HG03520 (cell line): ENCODE measurements around the gene ST6GALNAC3.
"Not testable (repeated sequence)": the region's sequence is repeated elsewhere in the genome, so short reads cannot be mapped to it uniquely, and the experiment has no call there.

ENCODE experiments used
- ATAC-seq: cut with Tn5 transposase; IDR thresholded peaks from one replicate; pipeline ENCODE4 v1.9.1; 2021; ENCODE audit warnings: mild to moderate bottlenecking, moderate library complexity; ENCODE audit not compliant: unreplicated experiment

ST6GALNAC3 gene

GRCh38 chr1:76105372-76105771 lies 30.8 kb downstream of the ST6GALNAC3 start:
- no peak for ATAC-seq

DNA sequence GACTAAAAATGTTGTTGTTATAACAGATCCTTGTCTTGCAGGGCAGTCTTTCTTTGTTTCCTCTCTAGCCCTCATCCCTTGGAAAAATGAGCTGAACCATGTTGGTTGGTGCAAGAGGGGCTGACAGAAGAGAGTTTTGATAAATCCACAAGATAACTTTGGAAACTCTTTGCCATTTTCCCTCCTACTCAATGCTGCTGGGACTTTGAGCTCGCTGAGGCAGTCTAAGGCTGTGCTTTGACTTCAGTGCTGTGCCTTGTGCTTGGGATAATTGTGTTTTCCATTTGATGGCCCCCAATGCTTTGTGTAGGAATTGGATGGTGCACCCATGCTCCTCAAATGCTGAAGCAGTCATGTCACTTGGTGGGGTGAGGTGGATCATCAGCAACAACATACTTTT lies 31.7 kb downstream of the ST6GALNAC3 start:
- ATAC-seq = no peak

DNA sequence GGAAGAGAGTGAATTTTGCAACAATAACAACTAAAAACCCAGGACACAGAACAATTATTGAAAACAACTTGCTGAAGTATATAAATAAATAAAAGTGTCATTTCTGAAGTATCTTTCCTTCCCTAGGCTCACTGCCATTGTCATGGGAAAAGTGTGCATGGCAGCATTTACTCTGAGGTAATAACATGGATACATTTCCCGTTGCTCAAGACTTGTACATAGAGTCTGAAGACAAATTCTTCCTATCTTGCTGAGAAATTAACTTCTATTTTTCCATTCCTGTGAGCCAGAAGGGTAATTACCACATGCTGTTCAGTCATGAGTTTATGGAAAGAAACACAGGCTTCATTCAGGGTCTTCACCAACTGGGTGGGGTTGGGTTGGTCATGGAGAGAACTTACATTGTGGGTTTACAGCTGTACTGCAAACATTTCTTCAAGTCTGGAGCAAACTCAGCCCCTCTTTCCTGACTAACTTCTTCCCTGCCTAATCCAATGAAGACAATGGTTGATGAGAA lies 32.2 kb downstream of the ST6GALNAC3 start:
- ATAC-seq = no peak

DNA sequence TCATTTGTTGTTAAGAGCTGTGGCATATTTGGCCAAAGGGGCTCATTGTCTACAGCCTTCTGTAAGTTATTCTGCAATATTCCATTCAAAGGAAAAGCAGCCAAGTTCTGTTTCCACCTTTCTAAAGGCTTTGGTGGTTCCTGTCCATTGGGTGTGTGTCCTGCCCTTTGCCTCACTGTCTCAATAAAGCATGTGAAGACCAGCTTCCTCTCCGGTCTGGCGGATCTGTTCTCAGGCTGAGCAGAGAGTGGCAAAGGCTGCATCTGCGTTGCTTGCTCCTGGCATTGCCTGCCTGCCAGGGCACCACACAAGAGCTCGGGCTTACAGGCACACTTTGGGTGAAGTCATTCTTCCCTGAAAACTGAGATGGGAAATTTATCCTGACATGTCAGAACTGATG lies 34.9 kb downstream of the ST6GALNAC3 start:
- ATAC-seq = no peak

GRCh38 chr1:76109901-76110560 lies 35.5 kb downstream of the ST6GALNAC3 start:
- ATAC-seq = no peak

DNA sequence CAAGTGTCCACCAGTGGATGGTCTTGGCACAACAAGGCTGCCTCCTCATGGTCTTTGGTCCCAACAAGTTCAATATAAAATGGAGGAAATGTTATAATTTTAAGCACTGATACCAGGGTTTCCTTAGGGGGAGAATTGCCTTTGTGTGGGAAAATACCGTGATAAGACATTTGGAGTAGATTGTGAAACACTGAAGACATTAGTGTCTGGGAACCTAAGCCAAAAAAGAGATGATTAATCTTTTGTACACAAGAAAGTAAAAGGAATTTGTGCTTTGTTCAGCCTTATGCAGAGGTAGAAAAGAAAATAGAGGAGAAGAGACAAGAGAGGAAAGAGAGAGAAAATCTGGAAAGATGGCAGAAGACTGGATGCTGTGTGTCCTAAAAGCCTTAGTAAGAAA lies 36.1 kb downstream of the ST6GALNAC3 start:
- ATAC-seq = no peak

GRCh38 chr1:76112321-76112720 lies 37.8 kb downstream of the ST6GALNAC3 start:
- not testable (repeated sequence) for ATAC-seq

GRCh38 chr1:76113446-76113845 lies 38.9 kb downstream of the ST6GALNAC3 start:
- no peak for ATAC-seq

DNA sequence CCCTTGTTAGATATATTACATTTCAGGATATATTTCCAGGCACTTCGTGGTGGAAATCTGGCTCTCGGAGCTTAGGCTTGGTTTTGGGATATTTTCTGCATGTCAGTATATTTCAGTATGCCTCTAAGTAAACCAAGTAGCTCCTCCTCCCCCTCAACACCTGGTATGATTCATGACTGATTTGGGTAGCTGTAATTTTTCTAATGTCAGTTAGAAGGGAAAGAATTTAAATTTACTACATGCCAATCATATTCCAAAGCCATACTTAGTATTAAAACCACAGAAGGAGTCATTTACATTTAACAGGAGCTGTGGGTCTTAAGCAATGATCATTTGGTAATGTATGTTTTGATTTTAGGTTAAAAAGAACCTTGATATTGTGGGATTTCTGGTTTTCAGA lies 40.6 kb downstream of the ST6GALNAC3 start:
- no peak for ATAC-seq

GRCh38 chr1:76121850-76122249 lies 47.3 kb downstream of the ST6GALNAC3 start:
- ATAC-seq = no peak

- ATAC-seq = no peak
Observed at GRCh38 chr1:76122271-76122670, 47.7 kb downstream of the ST6GALNAC3 start.

DNA sequence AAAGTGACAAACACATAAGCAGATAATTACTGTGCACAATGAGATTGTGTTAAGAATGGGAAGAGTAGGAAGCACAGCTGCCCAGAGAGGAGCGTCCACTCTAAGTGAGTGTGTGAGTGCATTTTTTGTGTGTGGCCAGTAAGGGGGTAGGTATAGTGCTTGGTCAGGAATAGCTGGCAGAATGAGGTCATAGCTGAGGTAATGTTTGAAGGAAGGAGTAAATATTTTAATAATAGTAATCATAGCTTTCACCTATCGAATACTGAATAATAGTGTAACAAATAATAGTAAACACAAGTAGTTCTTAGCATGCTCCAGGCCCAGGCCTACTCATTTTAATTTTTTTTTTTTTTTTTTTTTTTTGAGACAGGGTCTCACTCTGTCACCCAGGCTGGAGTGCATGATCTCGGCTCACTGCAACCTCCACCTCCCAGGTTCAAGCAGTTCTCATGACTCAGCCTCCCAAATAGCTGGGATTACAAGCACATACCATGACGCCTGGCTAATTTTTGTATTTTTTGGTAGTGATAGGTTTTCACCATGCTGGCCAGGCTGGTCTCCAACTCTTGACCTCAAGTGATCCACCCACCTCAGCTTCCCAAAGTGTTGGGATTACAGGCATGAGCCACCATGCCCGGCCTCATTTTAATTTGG lies 49.0 kb downstream of the ST6GALNAC3 start:
- ATAC-seq = not testable (repeated sequence)

- no peak for ATAC-seq
Observed at GRCh38 chr1:76124196-76124595, 49.6 kb downstream of the ST6GALNAC3 start.

DNA sequence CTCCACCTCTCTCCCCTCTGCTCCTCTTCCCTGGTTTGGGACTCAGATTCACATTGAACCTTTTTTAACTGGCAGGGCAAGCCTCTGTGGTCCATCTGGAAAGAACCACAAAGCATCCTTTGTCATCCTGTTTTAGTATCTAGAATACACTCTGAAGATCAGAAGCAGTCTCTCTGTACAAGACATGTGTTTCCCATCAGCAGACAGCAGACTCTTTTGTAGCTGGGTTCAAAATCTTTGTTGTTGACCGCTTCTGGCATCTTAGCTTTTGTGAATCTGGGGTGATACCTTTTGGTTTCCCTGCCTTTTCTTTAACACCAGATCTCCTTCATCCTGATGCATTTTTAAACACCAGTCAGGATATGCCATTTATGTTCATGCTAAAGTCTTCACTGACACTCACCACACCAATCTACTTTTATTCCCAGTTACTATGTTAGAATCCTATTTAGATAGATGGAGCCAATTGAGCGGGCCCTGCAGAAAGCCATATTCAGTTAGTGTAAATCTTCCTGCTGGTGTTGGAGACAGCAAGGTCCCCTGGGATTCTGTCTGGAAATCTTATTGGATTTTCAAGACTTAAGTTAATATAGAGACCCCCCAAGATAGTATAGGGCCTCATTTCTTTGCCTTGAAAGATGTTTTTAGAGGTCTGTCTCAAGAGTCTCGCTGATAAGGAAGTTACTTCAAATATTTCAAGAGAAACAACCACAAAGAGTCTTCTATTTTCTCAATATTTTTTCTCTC lies 51.1 kb downstream of the ST6GALNAC3 start:
- no peak for ATAC-seq

DNA sequence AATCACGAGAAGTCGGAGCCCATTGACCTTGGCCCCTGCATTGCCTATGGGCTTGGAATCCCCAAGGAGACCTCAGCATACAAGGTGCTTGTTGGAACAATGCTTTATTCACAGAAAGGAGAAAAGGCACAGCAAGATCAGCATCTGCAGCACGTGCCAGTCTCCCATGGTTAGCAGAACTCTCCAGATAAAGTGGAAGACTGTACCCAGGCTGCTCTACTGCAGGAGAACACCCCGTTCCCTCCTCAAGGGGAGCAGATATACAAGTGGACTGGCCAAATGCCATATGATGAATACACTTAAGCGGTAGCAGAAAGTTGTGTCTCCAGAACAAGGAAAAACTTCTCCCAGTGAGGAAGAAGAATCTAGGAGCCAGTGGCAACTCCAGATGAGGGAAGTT lies 53.5 kb downstream of the ST6GALNAC3 start:
- ATAC-seq = no peak

- no peak for ATAC-seq
Observed at GRCh38 chr1:76129731-76130130, 55.2 kb downstream of the ST6GALNAC3 start.

DNA sequence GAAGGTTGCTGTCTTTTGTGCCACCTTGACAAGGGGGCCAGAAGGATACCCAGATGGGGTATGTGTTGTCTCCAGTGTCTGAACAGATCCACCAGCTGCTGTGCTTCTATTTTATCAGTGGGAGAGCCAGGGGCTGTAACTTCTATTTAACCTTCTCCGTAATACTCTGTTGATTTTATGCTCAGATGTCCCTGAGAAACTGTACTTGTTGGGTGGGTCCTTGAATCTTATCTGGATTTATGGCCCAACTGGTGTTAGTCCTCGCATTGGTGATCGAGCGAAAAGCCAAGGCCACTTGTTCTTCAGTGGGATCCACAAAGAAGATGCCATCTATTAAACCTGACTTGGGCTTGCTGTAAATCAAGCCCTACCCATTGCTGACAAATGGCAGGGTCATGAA lies 56.4 kb downstream of the ST6GALNAC3 start:
- ATAC-seq = no peak

DNA sequence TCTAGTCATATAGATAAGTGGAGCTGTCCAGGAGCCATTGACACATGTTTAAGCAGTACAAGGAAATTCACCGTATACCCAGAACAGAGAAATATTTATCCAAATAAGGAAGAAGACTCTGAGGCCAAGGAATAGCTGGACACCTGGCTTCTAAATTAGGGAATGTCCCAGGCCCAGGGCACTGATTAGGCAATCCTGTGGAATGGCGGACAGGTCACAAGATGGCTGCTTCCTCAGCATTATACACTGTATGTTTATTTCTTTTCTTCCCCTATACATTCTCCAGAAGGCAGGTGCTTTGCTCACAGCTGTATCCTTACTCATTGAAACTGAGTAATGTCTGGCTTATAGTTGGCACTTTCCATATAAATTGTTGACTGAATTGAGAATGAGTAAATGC lies 59.4 kb downstream of the ST6GALNAC3 start:
- no peak for ATAC-seq

DNA sequence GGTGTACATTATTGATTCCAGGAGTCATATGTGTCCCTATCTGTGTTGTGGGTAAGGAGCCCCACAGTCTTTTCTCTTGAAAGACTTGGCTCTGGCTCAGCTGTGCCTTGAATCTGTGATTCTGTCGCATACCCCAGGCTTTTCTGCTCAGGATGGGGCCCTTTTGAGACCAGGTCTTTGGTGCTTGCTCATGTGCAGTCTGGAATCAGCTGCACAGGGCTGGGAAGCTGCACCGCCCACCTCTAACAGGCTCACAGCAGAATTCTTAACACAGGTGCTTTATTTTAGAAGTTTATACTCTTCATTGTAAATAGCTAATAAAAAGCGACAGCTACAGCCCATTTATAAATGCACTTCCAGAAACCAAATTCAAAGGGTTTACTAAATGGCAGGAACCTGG lies 61.3 kb downstream of the ST6GALNAC3 start:
- ATAC-seq = no peak

- ATAC-seq = peak; percentile 51
Observed at GRCh38 chr1:76136894-76137293, 62.3 kb downstream of the ST6GALNAC3 start.

- ATAC-seq = no peak
Observed at GRCh38 chr1:76137746-76138145, 63.2 kb downstream of the ST6GALNAC3 start.

DNA sequence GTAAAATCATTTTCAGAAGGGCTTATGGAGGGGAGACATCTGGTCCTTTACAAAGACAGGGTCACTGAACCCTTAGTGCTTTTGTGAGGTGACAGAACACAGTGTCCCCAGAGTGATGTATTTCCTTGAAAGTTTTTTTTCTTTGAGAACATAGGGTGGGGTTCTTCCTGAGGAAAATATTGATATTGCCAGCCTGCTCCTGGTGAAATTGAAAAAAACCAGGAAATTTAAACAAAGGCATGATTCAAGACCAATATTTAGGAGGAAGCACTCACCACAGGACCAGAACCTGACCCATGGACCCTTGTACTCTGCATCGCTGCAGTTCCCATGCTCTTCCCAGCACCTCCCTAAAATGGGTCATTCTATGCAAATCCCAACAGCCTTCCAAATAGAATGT lies 63.7 kb downstream of the ST6GALNAC3 start:
- no peak for ATAC-seq
